NCI-H2029 treated with DMSO at 0.1 percent for 48 hours (cell line): Measurements from ENCODE around the gene MYCBP.
A peak's percentile ranks its signal among the peaks of the same experiment; 100 is the strongest.
"Not testable (repeated sequence)": the region's sequence is repeated elsewhere in the genome, so short reads cannot be mapped to it uniquely, and the experiment has no call there.

Source experiments
- DNase-seq: peaks from one replicate; lab custom pipeline; 2025; lab: John Stamatoyannopoulos, UW

The MYCBP gene

GRCh38 chr1:38873027-38873969 is at the start of gene MYCBP:
Gene MYCBP (minus strand): TSS chr1:38873348. CDS start chr1:38873305, 43 bp downstream.
- DNase-seq: peak; percentile 100

DNA sequence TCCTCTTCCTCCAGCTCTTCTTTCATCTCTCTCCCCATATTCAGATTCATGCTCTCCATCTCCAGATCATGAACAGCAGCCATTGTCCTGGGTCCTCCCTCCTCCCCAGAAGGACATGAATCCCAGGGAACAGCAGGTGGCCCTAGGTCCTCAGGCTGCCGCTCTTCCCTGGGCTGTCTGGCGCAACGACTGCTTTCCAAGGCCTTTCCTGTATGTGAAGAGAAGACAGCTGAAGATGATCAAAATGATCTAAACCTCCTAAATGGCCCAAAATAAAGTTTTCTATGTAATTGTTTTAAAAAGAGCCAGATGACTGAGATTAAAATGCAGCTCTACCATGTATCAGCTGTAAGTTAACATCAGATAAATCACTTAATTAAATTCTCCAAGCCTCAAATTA is 46.0 kb upstream of the MYCBP start:
- no peak for DNase-seq

DNA sequence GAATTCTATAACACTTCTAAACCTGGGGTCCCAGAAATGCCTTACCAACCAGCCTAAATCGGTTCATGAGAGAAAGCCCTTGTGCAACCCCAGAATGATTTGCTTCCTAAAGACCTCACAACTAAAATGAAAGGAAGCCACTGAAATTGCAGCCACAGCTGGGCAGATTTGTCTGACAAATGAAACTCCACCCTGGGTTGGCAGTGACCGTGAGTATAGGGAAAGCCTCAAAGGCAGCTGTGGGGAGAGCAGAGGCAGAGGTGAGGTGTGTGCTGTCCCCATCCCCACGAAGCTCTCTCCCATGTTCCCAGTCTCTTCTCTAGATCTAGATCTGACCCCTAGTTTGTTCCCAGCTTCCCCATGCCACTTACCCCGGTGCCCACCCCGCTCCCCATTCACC is 45.4 kb upstream of the MYCBP start:
- no peak for DNase-seq

- no peak for DNase-seq
These were observed 44.6 kb upstream of the MYCBP start for GRCh38 chr1:38917772-38918171.

GRCh38 chr1:38917337-38917736 is 44.2 kb upstream of the MYCBP start:
- DNase-seq: no peak

DNA sequence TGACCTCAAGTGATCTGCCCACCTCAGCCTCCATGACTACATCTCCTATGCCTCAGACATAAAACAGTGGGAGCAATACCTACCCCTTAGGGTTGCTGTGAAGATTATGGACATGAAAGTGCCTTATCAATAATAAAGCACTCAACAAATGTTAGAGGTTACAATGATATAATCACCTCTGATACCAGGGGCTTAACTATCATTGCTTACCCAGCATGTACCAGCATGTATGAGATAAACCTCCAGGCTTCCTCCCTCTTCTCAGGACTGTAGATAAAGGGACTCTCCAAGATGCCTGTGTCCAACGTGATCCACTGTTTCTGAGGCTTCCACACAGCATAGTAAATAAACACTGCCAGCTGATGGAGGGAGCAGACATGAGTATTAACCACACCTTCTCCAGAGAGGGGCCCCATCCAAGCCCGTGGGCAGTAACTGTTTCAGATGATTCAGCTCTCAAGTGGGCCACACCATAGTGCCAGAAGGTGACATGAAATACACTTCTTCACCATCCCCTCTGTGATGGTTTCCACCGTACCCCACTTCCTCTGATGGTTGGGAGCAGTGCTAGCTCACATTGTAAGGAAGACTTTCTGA is 42.3 kb upstream of the MYCBP start:
- DNase-seq: no peak

- not testable (repeated sequence) for DNase-seq
These were observed 41.8 kb upstream of the MYCBP start for GRCh38 chr1:38914908-38915307.

DNA sequence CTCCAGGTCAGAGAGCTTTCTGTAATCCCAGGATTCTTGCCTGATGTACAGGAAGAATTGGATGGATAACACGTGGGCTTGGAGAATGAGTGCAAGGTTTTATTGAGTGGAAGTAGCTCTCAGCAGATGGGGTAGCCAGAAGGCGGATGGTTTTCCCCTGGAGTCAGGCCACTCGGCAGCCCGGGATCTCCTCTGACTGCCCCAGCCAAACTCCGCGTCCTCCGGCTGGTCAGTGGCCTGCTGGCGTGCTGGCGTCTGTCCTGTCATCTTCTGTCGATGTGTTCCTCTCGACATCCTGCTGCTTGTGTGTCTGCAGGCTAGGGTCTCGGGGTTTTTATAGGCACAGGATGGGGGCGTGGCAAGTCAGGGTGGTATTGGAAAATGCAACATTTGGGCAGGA is 35.7 kb upstream of the MYCBP start:
- no peak for DNase-seq

GRCh38 chr1:38905985-38906384 is 32.8 kb upstream of the MYCBP start:
- DNase-seq: no peak

DNA sequence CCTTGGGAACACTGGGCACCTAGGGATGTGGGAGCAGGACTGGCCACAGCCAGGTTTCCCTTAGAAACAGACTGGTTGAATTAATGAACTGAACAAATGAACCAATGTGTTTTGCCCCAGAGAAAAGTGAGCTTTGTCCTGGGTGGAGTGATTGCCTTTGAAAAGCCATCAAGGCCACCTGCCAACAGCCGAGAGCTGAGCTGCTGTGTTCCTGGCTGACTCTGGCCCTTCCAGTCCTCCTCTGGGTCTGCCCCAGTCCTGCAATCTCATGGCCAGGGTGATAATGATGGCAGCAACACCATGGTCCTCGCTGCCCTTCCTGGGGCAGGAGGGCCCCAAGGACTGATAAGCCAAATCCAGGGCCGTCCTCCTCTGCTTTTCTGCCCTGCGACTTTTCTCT is 26.4 kb upstream of the MYCBP start:
- DNase-seq: no peak

GRCh38 chr1:38898653-38899230 is 25.6 kb upstream of the MYCBP start:
- no peak for DNase-seq

GRCh38 chr1:38896169-38896568 is 23.0 kb upstream of the MYCBP start:
- no peak for DNase-seq

GRCh38 chr1:38892976-38893375 is 19.8 kb upstream of the MYCBP start:
- no peak for DNase-seq

DNA sequence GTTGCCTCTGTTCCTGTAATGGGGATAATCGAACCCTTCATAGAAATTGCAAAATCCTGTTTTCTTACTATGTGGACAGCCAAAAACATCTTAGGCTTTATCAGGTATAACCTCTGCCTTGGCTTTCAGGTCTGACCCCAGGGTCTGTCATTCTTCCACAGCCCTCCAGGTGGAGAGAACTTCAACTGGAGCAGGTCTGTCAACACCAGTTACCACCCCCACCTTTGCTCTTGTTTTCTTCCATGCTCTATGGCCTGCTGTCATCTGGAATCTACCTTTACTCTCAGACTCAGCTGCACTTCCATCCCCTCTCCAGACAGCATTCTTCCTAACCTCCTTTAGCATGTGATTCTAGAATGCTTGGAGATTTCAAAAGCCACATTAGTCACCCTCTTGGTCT is 18.6 kb upstream of the MYCBP start:
- DNase-seq: no peak

GRCh38 chr1:38889589-38889988 is 16.4 kb upstream of the MYCBP start:
- no peak for DNase-seq

DNA sequence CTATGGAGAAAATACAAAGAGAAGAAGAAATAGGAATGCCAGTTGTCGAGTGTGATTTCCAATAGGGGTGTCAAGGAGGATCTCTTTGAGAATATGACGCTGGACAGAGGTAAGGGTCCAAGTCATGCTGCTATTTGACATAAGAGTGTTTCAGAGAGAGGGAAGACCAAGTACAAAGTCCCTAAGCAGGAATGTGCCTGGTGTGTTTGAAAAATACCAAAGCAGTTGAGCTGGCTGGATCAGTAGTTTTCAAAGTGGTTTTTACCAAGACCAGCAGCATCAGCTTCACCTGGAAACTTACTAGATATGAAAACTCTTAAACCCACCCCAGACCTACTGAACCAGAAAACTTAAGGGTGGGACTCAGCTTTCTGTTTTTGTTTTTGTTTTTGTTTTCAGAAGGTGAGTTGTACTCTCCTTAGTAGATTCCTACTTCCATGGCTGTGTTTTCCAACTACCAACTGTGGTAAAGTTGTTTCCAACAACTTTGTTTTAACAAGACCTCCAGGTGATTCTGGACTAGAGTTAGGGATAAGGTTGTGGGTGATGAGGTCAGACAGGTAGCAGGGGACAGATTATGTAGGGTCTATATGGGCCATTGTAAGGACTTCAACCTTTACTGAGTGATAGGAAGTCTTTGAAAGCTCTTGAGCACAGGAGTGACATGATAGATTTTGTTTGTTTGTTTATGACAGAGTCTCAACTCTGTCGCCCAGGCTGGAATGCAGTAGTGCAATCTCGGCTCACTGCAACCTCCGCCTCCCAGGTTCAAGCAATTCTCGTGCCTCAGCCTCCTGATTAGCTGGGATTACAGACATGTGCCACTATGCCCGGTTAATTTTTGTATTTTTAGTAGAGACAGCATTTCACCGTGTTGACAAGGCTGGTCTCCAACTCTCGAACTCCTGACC is 15.5 kb upstream of the MYCBP start:
- no peak for DNase-seq

GRCh38 chr1:38885092-38885491 is 11.9 kb upstream of the MYCBP start:
- DNase-seq: no peak

GRCh38 chr1:38881487-38881886 is 8.3 kb upstream of the MYCBP start, which contains the start of gene GJA9:
Gene GJA9 (minus strand): TSS chr1:38881587. CDS start chr1:38876098, 5,489 bp downstream.
- DNase-seq: no peak

- DNase-seq: no peak
These were observed 2.7 kb upstream of the MYCBP start for GRCh38 chr1:38875811-38876210.

GRCh38 chr1:38872401-38873026 is 634 bp downstream of the MYCBP start:
- DNase-seq: no peak

GRCh38 chr1:38870996-38871395 is 2.2 kb downstream of the MYCBP start:
- DNase-seq: no peak
